Measurements from ENCODE around the gene PRR23E. TPM values are rescaled to one million over a fixed set of nuclear protein-coding genes. Genes with fewer than 3 reads are reported as not detected.

The PRR23E gene
- total RNA-seq, 1 experiment from 2014 or later, result not detected

DNA sequence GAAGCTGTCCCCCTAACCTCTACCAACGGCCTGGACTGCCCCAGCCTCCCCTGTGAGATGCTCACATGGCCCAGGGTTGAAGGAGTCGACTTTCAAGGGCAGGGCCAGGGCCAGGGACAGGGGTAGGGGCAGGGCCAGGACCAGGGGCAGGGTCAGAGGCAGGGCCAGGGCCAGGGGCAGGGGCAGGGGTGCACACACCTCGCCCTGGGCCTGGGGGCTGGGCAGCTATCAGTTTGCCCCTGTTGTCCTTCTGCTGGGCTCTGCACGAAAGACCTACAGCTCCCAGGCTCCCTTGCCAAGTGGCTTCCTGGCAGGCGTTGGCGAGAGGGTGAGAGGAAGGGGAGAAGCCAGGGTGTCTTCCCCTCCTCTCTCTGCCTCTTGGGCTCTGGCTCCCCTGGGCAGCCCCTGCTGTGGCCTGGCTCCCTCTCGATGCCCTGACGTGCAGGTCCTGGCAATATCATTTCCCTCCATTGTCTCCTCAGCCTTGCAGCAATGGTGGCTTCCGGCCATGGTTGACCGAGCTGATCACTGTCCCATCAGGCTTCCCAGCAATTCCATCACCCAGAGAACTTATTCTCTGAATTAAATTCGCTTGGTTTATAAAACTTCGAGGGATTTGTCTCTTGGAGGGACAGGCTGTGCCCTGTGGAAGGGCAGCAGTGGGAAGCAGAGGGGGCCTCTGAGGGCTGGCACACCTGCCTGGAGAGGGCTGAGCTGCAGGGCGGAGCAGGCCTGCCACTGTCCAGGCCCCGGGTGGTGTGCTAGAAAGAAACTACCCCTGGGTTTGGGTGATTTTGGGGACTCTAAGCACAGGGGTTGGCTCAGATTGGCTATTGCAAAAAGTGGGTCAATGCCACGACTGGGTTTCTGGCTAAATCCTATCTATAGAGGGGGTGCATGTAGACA lies 13.9 kb downstream of the PRR23E start:
- no peak for DNase-seq (ENCODE audit: extremely low read depth, low read depth)

DNA sequence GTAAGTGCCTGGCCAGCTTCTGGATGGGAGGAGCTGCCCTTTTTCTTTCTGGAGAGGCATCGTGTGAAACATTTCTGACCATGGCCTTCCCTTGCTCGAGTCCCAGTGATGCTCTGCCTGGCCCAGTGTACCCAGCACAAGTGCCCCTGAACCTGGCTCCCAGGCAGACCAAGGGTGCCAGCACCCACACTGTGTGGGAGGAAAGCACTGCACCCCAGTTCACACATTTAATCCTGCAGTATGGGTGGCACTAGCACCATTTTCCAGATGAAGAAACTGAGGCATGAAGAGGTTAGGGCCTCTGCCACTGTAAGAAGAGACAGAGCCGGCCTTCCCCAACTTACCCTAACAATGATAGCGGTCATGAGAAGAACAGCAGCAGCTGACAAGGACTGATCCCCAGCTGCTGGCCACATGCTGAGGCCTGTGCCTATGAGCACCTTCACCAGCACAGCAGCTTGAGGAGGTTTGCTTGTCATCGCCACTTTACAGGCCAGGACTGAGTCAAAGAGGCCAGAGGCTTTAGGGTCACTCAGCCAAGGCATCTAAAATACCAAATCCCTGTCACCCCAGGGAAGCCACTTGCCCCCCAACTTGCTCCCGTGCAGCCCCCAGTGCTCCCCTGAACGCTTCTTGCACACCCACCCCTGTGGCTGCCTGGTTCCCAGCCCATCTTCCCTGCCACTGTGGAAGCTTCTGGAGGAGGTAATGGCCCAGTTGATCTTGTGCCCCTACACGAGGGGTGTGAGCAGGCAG lies 15.0 kb downstream of the PRR23E start:
- DNase-seq (ENCODE audit: extremely low read depth, low read depth), result no peak

DNA sequence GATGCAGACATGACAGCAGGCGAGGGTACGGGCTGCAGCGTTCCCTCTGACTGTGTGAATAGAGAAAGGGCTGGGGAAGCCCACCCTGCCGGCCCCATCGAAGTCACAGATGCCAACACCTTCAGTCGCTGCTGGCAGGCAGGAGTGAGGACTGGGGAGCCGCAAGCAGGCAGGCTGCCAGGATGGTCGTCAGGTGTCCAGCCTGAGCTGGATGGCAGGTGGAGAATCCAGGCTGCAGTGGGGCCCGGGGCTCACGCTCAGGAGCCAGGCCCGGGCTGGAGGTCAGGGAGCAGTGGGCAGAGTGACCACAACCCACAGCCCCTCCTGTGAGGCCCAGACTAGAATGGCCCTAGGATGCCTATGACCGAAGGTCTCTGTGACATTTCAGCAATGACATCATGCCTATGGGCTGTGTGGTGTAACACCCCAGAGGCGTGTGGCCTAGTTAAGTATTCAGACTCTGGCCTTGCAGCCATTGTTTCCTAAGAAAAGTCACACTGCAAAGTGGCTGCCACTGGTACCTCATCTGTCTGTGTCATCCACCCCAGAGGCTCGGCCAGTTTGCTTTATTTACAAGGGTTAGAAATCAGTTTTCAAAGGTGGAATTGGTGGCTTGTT lies 15.7 kb downstream of the PRR23E start:
- DNase-seq (ENCODE audit: extremely low read depth, low read depth), result no peak

DNA sequence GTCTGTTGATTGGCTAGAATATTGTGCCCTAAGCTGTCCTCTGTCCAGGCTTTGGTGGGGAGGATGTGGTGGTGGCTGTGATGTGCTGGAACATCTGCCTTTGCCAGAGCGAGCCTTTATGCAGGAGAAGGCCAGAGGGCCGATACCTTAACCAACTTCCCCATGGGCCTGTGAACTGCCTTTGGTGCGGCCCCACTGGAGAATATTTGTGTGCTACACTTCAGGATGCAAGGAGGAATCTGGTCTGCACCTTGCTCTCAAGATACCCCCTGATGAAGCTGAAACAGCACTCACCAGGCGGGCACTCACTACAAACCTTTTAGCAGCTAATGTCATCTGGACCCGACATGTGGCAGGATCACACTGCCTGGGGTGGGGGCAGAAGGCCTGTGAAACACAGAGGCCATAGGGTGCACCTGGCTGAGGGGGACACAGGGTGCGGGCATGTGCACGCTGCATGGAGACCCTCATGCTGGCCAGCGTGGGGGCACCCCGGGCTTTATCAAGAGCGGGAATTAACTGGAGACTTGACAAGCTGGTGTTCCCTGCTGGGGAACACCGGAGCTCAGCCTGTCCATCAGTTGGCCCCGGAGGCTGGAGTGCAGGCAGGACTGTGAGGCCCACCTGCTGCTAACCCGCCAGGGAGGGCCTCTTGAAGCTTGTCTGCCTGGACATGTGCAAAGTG lies 16.4 kb downstream of the PRR23E start:
- DNase-seq (ENCODE audit: extremely low read depth, low read depth), result no peak

DNA sequence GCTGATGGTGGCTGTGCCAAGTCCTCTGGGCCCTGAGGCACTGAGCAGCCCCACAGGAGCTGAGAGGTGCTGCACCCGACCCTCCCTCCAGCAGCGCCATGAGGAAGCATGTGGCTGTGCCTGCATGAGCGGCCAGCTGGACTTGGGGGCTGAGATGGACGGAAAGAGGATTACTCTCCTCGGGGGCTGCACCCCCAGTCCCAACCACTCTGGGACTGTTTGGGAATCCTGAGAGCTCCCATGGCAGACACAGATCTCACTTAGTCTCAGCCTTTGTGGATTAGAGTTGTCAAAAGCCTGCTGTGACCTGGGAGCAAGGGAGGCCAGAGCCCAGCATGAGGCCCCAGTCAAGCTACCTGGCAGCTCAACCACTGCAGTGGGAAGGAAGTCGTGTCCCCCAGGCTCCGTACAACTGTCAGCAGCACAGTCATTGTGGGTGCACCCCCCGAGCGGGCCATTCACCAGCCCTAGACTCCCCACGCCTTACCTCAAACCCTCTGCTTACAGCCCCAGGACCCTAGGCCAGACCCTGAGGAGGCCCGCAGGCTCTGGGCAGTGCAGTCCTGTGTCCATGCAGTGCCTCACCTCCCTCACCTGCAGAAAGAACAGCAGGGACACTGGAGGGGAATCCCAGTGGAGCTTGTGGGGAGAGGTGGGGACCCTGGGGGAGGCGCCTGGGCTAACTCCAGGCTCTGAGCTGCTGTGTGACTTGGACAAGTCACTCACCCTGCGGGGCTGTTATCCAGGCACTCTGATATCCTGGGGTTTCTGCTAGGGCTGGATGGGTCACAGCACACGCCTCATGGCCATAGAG lies 17.1 kb downstream of the PRR23E start:
- no peak for DNase-seq (ENCODE audit: extremely low read depth, low read depth)

DNA sequence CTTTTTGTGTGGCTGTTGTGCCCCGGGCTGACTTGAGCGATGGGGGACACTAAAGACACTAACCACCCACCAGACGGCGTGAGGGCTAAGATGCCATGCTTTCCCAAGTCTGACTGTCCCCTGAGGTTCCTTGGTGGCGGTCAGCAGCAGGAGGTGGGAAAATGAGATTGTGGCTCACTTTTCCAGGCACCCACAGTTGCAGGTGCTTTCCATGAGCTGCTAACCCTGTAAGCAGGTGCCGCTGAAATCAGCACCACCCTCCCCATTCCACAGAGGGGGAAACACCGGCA lies 17.7 kb downstream of the PRR23E start:
- DNase-seq (ENCODE audit: extremely low read depth, low read depth), result no peak

DNA sequence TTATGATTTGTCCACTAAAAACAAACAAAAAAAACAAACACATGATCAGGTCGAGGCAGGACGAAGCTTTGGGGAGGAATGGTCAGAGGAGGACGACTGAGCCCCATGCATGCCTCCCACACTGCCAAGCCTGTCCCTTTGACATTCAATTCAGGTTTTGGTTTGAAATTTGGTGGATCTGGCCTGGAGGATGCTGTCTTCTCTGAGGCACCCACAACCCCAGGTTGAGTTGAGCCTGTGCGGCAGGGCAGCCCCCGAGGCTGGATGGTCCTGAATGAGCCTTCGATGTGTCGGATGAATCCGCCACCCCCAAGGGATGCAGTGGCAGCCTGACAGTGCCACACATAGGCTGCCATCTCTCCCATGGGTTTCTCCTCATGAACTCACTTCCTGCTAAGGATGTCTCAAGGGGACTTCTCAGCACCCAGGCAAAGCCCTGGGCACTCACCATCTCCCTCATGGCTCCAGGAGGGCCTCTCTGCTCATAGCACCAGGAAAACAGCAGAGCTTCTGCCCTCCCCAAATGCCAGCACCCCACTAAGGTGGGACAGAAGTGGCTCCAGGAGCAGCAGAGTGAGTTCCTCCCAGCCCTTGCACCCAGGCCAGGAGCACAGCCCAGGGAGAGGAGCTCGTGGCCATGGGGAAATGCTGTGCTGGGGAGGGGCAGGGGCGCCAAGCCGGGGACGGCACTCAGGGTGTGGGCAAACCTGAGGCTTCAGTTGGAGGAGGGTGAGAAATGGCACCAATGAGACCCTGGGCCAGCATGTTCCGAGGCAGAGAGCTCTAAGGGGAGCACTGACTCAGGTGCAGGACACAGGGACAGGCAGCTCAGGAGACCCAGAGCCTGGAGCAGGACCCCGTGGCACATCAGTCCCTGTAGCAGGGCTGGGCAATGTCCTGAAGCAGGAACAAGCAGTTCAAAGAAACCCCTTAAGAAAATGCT lies 18.5 kb downstream of the PRR23E start:
- DNase-seq (ENCODE audit: extremely low read depth, low read depth), result no peak

DNA sequence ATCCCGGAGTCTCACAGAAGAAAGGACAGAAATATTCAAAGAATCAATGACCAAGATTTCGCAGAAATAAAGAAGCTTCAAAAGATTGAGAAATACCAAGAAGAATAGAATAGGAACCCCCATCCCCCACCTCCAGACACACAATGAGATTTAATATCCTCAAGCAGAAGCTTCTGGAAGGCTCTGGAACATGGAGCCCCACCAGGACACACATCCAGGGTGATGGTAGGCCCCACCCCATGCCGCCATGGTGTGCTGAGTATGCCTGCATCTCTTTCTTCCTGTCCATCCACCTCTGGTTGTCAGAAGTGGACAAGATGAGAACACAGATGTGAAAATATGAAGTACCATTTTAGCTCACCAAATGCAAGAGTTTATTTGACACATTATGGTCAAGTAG lies 19.3 kb downstream of the PRR23E start:
- no peak for DNase-seq (ENCODE audit: extremely low read depth, low read depth)

DNA sequence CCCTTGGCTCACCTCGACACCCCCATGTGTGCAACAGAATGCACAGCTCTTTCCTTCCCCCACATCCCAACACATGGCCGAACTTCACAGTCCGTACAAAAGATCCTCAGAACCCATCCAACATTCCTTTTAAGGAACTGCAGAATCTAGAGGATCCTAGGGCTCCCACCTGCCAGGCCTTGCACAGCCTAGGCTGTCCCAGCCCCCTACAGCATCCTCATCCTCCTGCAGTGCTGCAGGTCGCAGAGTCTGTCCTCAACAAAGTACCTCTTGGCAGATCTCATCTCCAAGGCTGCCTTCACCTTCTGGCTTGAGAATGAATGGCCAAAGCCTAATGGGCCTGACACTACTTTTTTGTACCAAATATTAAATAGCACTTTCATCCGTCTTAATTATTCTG lies 19.8 kb downstream of the PRR23E start:
- DNase-seq (ENCODE audit: extremely low read depth, low read depth), result no peak

DNA sequence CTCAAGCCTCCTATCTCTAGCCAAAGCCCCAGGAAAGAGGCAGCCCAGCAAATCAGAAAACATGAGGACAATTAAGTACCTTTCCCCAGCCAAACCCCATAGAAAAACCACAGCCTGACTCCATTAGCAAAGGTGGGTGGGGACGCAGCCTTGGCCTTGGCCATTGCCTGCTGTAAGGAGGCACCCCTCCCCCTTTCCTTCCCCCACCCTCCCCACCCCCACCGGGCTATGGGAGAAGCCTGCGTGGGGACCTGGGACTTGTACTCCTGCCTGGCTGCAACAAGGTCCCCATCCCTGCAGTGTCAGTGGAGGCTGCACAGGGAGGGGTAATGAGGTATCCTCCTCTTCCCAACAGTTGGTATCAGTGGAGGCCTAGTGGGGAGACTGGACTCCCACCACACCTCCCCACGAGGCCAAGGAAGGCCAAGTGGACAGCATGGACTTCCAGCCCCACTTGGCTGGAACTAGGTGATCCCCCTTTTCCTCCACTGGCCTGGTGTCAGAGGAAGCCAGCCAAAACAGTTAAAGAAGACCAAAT lies 20.5 kb downstream of the PRR23E start:
- no peak for DNase-seq (ENCODE audit: extremely low read depth, low read depth)

DNA sequence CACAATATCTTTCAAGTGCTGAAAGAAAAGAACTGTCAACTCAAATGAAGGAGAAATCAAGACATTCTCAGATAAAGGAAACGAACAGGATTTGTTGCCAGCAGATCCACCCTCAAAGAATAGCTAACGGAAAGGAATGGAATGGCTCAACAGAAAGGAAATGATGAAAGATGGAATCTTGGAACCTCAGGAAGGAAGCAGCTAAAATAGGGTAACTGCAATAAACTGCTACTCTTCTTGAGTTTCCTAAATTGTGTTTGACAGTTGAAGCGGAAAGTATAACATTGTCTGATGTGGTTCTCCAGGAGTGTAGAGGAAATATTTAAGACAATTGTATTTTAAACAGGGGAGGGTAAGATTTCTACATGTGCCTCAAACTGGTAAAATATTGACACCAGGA lies 22.0 kb downstream of the PRR23E start:
- no peak for DNase-seq (ENCODE audit: extremely low read depth, low read depth)

DNA sequence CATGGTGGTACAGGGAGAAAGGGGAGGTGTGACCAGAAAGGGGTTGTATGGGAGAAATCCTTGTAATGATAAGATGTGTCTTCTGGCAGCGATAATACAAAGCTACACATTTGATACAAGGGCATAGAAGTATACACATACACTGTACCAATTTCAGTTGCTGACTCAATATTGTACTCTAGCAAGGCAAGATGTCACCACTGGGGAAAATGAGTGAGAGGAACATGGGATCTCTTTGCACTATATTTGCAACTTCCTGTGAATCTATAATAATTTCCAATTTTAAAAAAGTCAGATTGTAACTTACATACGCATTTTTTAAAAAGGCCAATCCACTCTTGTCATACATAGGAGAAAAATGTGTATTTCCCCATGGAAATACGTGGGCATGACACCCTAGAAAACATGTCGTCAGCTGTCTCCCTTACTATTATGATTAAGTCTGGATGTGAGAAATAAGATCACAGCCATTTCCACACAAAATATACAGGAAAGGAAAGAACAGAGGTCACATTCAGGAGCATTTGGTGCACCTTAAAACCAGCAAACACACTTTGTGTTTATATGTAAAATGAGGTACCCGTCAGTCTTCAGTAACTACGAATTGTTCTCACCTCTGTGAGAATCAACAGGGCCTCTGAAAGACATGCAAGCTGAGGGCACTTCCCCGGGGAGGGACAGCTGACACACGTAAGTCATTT lies 22.9 kb downstream of the PRR23E start:
- no peak for DNase-seq (ENCODE audit: extremely low read depth, low read depth)

DNA sequence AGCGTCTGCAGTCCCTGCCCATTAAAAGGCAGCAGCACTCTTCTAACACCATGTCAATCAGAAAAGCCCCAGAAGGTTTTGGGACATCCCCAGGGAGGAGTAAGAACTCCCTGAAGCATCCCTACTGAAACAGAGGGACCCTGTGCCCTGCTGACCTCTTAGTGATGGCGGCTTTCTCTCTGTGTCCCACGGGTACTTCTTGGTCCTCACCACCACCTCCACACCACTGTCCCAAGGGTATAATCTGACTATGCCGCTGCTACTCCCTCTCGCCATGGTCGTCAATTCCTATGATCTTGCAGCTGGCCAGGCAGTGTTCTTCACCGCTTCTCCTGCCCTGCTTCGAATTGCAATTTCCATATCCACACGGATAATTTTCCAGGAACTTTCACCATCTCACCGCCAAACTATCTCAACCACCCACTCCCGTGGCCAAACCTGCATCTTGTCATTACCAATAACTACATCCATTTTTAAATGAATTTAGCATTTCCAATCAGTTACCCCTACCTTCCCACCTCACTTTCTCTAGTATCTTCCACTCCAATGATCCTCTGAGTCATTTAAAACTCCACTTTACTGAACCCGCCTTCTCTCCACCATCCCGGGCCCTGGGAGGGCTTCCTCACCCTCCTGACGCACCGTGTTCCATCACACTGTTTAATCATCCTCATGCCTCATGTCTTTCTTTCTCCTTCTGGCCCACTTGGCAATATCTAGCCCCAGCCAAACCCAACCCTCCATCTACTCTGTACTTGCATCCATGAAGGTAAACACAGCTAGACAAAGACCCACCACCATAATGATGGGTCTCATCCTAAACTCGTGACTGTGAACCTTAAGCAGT lies 23.7 kb downstream of the PRR23E start:
- no peak for DNase-seq (ENCODE audit: extremely low read depth, low read depth)

DNA sequence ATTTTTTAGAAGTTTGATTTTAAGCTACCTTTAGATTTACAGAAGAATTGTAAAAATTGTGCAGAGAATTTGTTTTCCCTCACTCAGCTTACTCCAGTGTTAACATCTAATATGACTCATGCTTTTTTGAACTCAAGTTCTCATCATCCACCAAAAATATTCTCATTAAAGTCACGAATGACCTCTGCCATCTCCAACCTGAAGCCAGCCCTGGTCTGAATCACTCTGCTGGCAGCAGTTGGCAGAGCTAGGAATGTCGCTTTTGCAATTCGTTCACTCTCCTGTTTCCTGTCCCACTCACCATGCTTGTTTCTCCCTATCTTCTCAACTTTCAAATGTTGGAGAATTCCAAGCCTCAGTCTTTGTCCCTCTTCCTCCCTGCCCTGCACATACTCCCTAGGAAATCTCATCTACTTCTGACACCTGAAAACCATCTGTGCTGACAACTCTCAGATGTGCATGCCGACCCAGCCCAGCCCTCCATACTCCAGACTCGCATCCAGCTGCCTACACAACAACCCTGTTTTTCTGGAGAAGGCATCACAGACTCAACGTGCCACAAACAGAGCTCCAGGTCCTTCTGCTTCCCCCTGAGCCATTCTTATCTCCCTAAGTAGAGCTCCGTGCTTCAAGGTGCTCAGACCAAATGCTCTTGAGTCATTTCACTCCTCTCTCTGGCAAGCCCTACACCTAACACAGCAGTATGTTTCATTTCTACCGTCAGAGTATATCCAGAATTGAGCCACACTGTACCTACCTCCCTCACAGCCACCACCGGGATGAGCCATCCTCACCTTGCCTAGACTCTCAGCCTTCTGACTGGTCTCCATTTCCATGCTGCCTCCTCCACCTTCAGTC lies 24.9 kb downstream of the PRR23E start:
- DNase-seq (ENCODE audit: extremely low read depth, low read depth), result no peak

DNA sequence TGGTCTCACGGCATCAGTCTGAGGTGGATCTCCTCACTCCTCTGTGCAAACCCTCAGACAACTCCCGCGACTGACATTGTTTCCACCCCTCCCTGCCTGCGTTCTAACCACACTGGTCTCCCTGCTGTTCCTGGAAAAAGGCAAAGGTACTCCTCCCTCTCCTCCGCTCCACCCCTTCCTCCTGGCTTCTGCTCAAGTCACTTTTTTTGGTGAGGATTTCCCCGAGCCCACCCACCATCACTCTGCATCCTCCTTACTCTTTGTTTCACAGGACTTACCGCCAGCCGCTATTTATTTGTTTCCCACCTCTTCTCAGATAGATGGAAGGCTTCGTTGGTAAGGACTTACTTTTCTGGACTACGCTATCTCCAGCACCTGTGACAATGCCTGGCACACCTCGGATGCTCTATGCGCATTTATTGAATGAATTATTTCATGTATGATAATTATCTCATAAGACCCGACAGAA lies 25.6 kb downstream of the PRR23E start:
- DNase-seq (ENCODE audit: extremely low read depth, low read depth), result no peak

DNA sequence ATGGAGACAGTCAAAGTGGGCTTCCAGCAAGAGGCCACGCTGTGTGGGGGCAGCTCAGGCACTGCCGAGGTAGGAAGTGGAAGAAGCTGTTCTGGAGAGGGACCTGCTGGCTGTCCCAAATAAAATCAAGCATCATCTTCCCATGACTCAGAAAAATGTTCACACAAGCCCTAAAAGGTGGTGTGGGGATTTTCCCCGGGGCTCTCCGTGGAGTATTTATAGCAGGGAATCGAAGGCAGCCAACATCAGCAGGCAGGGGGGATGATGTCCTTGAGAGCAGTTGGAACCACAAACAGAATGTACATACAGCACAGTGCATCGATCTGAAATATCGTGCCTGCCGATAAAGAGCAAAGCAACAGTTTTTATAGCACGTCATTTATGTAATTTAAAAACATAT lies 27.6 kb downstream of the PRR23E start:
- DNase-seq (ENCODE audit: extremely low read depth, low read depth), result no peak

Measured in NCI-H460 (cell line).